Activated CD8-positive, alpha-beta T cell treated with anti-CD3 and anti-CD28 coated beads for 36 hours (primary cell): ENCODE results near the gene TCEAL7. TPM values are rescaled to one million over a fixed set of nuclear protein-coding genes. Genes with fewer than 3 reads are reported as not detected.
"Not testable (repeated sequence)": the region's sequence is repeated elsewhere in the genome, so short reads cannot be mapped to it uniquely, and the experiment has no call there.

Experiments
- ATAC-seq: fragments of 200-7000 bp; cut with Tn5 transposase; one replicate; pipeline ENCODE4 v1.10.0; 2021; ENCODE audit warnings: mild to moderate bottlenecking, moderate library complexity
- CTCF ChIA-PET: fragments of 350-600 bp; sonication (Branson Sonifier 250); formaldehyde crosslinking; loops from one replicate; lab custom pipeline; 2021; ENCODE audit warnings: antibody characterized with exemption; lab: Charles Lee
- POLR2A ChIA-PET: fragments of 350-600 bp; sonication (Branson Sonifier 250); formaldehyde crosslinking; loops from one replicate; lab custom pipeline; 2021; ENCODE audit warnings: antibody characterized with exemption; lab: Charles Lee
- DNase-seq: peaks from one replicate; pipeline ENCODE4 v3.0.0-alpha.2; 2020
- H3K27ac Mint-ChIP-seq: one replicate; pipeline ENCODE4 v1.8.0; 2021; ENCODE audit warnings: mild to moderate bottlenecking, mixed read lengths
- H3K27me3 Mint-ChIP-seq: one replicate; pipeline ENCODE4 v1.8.0; 2021; ENCODE audit warnings: mixed read lengths
- H3K36me3 Mint-ChIP-seq: one replicate; pipeline ENCODE4 v1.8.0; 2021; ENCODE audit warnings: low read depth, mixed read lengths
- H3K4me1 Mint-ChIP-seq: one replicate; pipeline ENCODE4 v1.8.0; 2021; ENCODE audit warnings: low read depth, mixed read lengths
- H3K4me3 Mint-ChIP-seq: one replicate; pipeline ENCODE4 v1.8.0; 2021; ENCODE audit warnings: mild to moderate bottlenecking, moderate library complexity, mixed read lengths
- H3K9me3 Mint-ChIP-seq: one replicate; pipeline ENCODE4 v1.8.0; 2021; ENCODE audit warnings: mixed read lengths
- intact Hi-C: fragments of 100-400 bp; cut with micrococcal nuclease; formaldehyde crosslinking; loops from one replicate; pipeline ENCODE4 v1.10.0; 2022
- total RNA-seq, 2 experiments: library from RNA; stranded (reverse); gene quantifications; one replicate each; pipeline ENCODE4 v1.2.3, GENCODE V29; 2021
- TF ChIP-seq, protein P1 (sequence below): fragments of 200-600 bp; IDR thresholded peaks from one replicate; pipeline ENCODE4 v1.8.0; 2022; ENCODE audit warnings: antibody characterized with exemption, mild to moderate bottlenecking

The TCEAL7 gene, protein sequence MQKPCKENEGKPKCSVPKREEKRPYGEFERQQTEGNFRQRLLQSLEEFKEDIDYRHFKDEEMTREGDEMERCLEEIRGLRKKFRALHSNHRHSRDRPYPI
- total RNA-seq: not detected

DNA sequence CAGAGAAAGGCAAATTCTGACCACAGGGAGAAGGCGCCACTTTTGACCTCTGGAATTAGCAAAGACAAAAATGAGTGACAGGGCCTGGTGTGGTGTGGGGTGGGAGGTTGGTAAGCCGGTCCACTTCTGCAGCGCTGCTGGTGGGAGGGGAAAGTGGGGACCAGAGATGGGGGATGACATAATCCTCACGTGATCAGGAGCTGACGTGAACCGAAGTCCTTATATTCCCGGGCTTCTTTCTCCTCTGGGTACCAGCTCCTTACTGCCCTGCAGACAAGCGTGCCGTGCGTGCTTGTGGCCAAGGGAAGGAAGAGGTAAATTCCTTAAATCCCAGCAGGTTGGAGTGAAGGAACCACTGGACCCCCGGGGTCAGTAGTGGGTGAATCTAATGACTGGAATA lies at the start of gene TCEAL7:
TCEAL7 (plus strand) TSS at position 249 of the 400 bp plus-strand sequence. CDS start 1,165 bp downstream, outside the sequence.
- Mint-ChIP-seq H3K36me3 (no peaks in the 10 kb centered on the region), H3K4me1 (peaks cover 2% of the 10 kb centered on the region), H3K27me3 (peaks cover 15% of the 10 kb centered on the region), H3K9me3 (no peaks in the 10 kb centered on the region), H3K27ac (no peak within 1 kb of the TSS), H3K4me3 (no peak within 1 kb of the TSS)
- DNase-seq (no peak), ATAC-seq (no peak)
- ChIA-PET CTCF (interaction anchor here (1.3 to 1.7 kb wide), 2 partner anchors 14 to 160 kb away, joined by 3 read pairs; no protein-coding TSS in a partner anchor), POLR2A (no interaction called here)
- intact Hi-C loops: no loop called here
- TF ChIP-seq, protein P1, sequence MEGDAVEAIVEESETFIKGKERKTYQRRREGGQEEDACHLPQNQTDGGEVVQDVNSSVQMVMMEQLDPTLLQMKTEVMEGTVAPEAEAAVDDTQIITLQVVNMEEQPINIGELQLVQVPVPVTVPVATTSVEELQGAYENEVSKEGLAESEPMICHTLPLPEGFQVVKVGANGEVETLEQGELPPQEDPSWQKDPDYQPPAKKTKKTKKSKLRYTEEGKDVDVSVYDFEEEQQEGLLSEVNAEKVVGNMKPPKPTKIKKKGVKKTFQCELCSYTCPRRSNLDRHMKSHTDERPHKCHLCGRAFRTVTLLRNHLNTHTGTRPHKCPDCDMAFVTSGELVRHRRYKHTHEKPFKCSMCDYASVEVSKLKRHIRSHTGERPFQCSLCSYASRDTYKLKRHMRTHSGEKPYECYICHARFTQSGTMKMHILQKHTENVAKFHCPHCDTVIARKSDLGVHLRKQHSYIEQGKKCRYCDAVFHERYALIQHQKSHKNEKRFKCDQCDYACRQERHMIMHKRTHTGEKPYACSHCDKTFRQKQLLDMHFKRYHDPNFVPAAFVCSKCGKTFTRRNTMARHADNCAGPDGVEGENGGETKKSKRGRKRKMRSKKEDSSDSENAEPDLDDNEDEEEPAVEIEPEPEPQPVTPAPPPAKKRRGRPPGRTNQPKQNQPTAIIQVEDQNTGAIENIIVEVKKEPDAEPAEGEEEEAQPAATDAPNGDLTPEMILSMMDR: no peak

DNA sequence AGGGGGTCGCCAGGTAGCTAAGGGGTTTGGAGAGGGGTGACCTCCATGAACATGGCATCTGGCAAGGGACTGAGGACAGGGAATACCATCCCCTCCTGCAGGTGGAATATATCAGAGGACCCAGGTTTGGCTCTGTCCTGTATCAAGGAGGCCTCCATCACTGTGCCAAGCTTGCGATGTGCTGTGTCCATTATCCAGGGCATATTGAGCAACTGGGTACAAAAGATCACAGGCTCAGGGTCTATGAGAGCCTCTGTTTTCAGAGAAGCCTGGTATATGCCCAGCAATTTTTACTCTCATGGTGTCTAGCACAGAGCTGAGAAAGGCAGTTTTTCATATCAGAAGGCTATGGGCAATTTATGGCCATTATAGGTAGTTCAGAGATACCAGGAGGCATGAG lies 36.9 kb upstream of the TCEAL7 start:
- intact Hi-C loops: no loop called here
- Mint-ChIP-seq H3K4me3 (no peak overlapping the region), H3K4me1 (no peaks in the 10 kb centered on the region), H3K27me3 (no peaks in the 10 kb centered on the region), H3K36me3 (no peaks in the 10 kb centered on the region), H3K27ac (no peak overlapping the region), H3K9me3 (peaks cover 2% of the 10 kb centered on the region)
- ChIA-PET POLR2A (no interaction called here), CTCF (no interaction called here)
- DNase-seq: no peak
- TF ChIP-seq, protein P1: no peak
- ATAC-seq: no peak

DNA sequence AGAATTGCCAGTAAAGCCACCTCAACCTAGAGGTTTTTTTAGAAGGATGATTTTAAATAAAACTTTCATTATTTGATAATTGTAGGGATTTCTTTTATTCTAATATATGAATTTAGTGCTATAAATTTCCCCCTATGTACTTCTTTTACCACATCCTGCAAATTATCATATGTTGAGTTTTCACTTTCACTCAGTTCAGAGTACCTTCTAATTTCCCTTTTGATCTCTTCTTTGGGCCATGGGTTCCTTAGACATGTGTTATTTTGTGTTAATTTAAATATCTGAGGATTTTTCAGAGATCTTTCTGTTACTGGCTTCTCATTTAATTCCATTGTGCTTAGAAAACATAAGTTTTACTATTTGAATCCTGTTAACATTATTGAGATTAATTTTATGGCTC lies 25.3 kb upstream of the TCEAL7 start:
- Mint-ChIP-seq H3K4me1 (peaks cover 9% of the 10 kb centered on the region), H3K9me3 (no peaks in the 10 kb centered on the region), H3K36me3 (peaks cover 2% of the 10 kb centered on the region), H3K27ac (peak overlapping the region; percentile 20), H3K27me3 (no peaks in the 10 kb centered on the region), H3K4me3 (no peak overlapping the region)
- DNase-seq (no peak), ATAC-seq (peak; percentile 53)
- TF ChIP-seq, protein P1: no peak
- intact Hi-C loops: no loop called here
- CTCF ChIA-PET: no interaction called here
- POLR2A ChIA-PET: no interaction called here

GRCh38 chrX:103305666-103306065 lies 24.4 kb upstream of the TCEAL7 start:
- H3K36me3 Mint-ChIP-seq, DNase-seq, intact Hi-C loops, H3K4me3 Mint-ChIP-seq, H3K27me3 Mint-ChIP-seq, CTCF ChIA-PET, ATAC-seq, H3K27ac Mint-ChIP-seq, POLR2A ChIA-PET, H3K9me3 Mint-ChIP-seq: not testable (repeated sequence)
- H3K4me1 Mint-ChIP-seq: peaks cover 10% of the 10 kb centered on the region

GRCh38 chrX:103309860-103310554 lies 20.0 kb upstream of the TCEAL7 start:
- DNase-seq (peak; percentile 2), ATAC-seq (no peak)
- ChIA-PET POLR2A (interaction anchor here (0.6 kb wide), 1 partner anchor 13 kb away, joined by 4 read pairs; no protein-coding TSS in a partner anchor), CTCF (no interaction called here)
- Mint-ChIP-seq H3K27ac (no peak overlapping the region), H3K4me3 (peak overlapping the region; percentile 52), H3K4me1 (peaks cover 6% of the 10 kb centered on the region), H3K36me3 (peaks cover 4% of the 10 kb centered on the region), H3K27me3 (no peaks in the 10 kb centered on the region), H3K9me3 (no peaks in the 10 kb centered on the region)
- TF ChIP-seq, protein P1: no peak
- intact Hi-C loops: no loop called here
